Activated T-cell treated with anti-CD3 and anti-CD28 coated beads, Interleukin-2, amount 50 U/mL, for 4 hours (primary cell): ENCODE results near the gene IRF2BP1. TPM values are rescaled to one million over a fixed set of nuclear protein-coding genes. Genes with fewer than 3 reads are reported as not detected.
"Not testable (repeated sequence)": the region's sequence is repeated elsewhere in the genome, so short reads cannot be mapped to it uniquely, and the experiment has no call there.

Experiments used
- ATAC-seq, 2 donors: fragments of 200-7000 bp; cut with Tn5 transposase; one replicate each; pipeline ENCODE4 v1.10.0; 2021
- DNase-seq: peaks from one replicate; pipeline ENCODE4 v3.0.0-alpha.2; 2020
- H3K27me3 Mint-ChIP-seq: one replicate; pipeline ENCODE4 v1.8.0; 2021; ENCODE audit warnings: low read depth, mixed read lengths
- H3K36me3 Mint-ChIP-seq: one replicate; pipeline ENCODE4 v1.8.0; 2022; ENCODE audit warnings: mixed read lengths; ENCODE audit not compliant: insufficient read depth
- H3K4me1 Mint-ChIP-seq: one replicate; pipeline ENCODE4 v1.8.0; 2021; ENCODE audit warnings: low read depth, mixed read lengths
- H3K4me3 Mint-ChIP-seq: one replicate; pipeline ENCODE4 v1.8.0; 2021; ENCODE audit warnings: mild to moderate bottlenecking, moderate library complexity, mixed read lengths
- H3K9me3 Mint-ChIP-seq: one replicate; pipeline ENCODE4 v1.8.0; 2021; ENCODE audit warnings: mixed read lengths
- total RNA-seq, 3 donors: library from RNA; stranded (reverse); gene quantifications; one replicate each; pipeline ENCODE4 v1.2.1, GENCODE V29; 2021

IRF2BP1 gene
- total RNA-seq, 3 donors from 2014 or later, result 21.8 to 24.5 (median 22.2) TPM

GRCh38 chr19:45881082-45881908 is 4.6 kb downstream of the IRF2BP1 start:
- no peak overlapping the region for H3K4me3 Mint-ChIP-seq
- H3K36me3 Mint-ChIP-seq, result peaks cover 2% of the 10 kb centered on the region
- no peak for ATAC-seq
- no peaks in the 10 kb centered on the region for H3K9me3 Mint-ChIP-seq
- peaks cover 18% of the 10 kb centered on the region for H3K27me3 Mint-ChIP-seq
- peaks cover 33% of the 10 kb centered on the region for H3K4me1 Mint-ChIP-seq
- no peak for DNase-seq

GRCh38 chr19:45879971-45880370 is 6.0 kb downstream of the IRF2BP1 start:
- Mint-ChIP-seq H3K4me3 (peak overlapping the region; percentile 24), H3K27me3 (peaks cover 23% of the 10 kb centered on the region), H3K36me3 (peaks cover 2% of the 10 kb centered on the region), H3K9me3 (no peaks in the 10 kb centered on the region), H3K4me1 (peaks cover 33% of the 10 kb centered on the region)
- ATAC-seq (no peak), DNase-seq (no peak)

GRCh38 chr19:45879055-45879454 is 6.9 kb downstream of the IRF2BP1 start:
- no peaks in the 10 kb centered on the region for H3K9me3 Mint-ChIP-seq
- peaks cover 25% of the 10 kb centered on the region for H3K27me3 Mint-ChIP-seq
- DNase-seq, result no peak
- ATAC-seq, result no peak
- peaks cover 2% of the 10 kb centered on the region for H3K36me3 Mint-ChIP-seq
- peaks cover 30% of the 10 kb centered on the region for H3K4me1 Mint-ChIP-seq
- no peak overlapping the region for H3K4me3 Mint-ChIP-seq

GRCh38 chr19:45878043-45878794 is 7.7 kb downstream of the IRF2BP1 start:
- Mint-ChIP-seq H3K36me3 (peaks cover under 1% of the 10 kb centered on the region), H3K4me3 (no peak overlapping the region), H3K27me3 (peaks cover 25% of the 10 kb centered on the region), H3K9me3 (no peaks in the 10 kb centered on the region), H3K4me1 (peaks cover 23% of the 10 kb centered on the region)
- no peak for DNase-seq
- ATAC-seq, result peak; percentile 74 to 76

- H3K4me3 Mint-ChIP-seq, result peak overlapping the region; percentile 71
- H3K36me3 Mint-ChIP-seq, result no peaks in the 10 kb centered on the region
- ATAC-seq, result peak; percentile 26 to 35
- DNase-seq, result no peak
- peaks cover 15% of the 10 kb centered on the region for H3K4me1 Mint-ChIP-seq
- no peaks in the 10 kb centered on the region for H3K9me3 Mint-ChIP-seq
- H3K27me3 Mint-ChIP-seq, result peaks cover 25% of the 10 kb centered on the region
Observed at GRCh38 chr19:45876411-45877197, 9.3 kb downstream of the IRF2BP1 start.

- DNase-seq (no peak), ATAC-seq (peak; percentile 70 to 79)
- Mint-ChIP-seq H3K36me3 (no peaks in the 10 kb centered on the region), H3K27me3 (peaks cover 25% of the 10 kb centered on the region), H3K9me3 (no peaks in the 10 kb centered on the region), H3K4me3 (peak overlapping the region; percentile 71), H3K4me1 (peaks cover 13% of the 10 kb centered on the region)
Observed at GRCh38 chr19:45876161-45876410, 9.9 kb downstream of the IRF2BP1 start.

- Mint-ChIP-seq H3K4me1 (peaks cover 13% of the 10 kb centered on the region), H3K9me3 (no peaks in the 10 kb centered on the region), H3K4me3 (no peak overlapping the region), H3K27me3 (peaks cover 22% of the 10 kb centered on the region), H3K36me3 (no peaks in the 10 kb centered on the region)
- DNase-seq, result no peak
- ATAC-seq, result no peak
Observed at GRCh38 chr19:45874620-45874966, 11.3 kb downstream of the IRF2BP1 start.

GRCh38 chr19:45873219-45873772 is 12.6 kb downstream of the IRF2BP1 start:
- peaks cover 13% of the 10 kb centered on the region for H3K4me1 Mint-ChIP-seq
- H3K27me3 Mint-ChIP-seq, result peaks cover 17% of the 10 kb centered on the region
- no peaks in the 10 kb centered on the region for H3K9me3 Mint-ChIP-seq
- H3K4me3 Mint-ChIP-seq, result no peak overlapping the region
- DNase-seq (no peak), ATAC-seq (no peak)
- no peaks in the 10 kb centered on the region for H3K36me3 Mint-ChIP-seq

- ATAC-seq (no peak), DNase-seq (no peak)
- H3K4me3 Mint-ChIP-seq, result no peak overlapping the region
- peaks cover 8% of the 10 kb centered on the region for H3K4me1 Mint-ChIP-seq
- H3K36me3 Mint-ChIP-seq, result no peaks in the 10 kb centered on the region
- peaks cover 12% of the 10 kb centered on the region for H3K27me3 Mint-ChIP-seq
- H3K9me3 Mint-ChIP-seq, result no peaks in the 10 kb centered on the region
Observed at GRCh38 chr19:45872095-45872919, 13.6 kb downstream of the IRF2BP1 start.

GRCh38 chr19:45870798-45871197 is 15.1 kb downstream of the IRF2BP1 start:
- no peaks in the 10 kb centered on the region for H3K9me3 Mint-ChIP-seq
- peaks cover 4% of the 10 kb centered on the region for H3K27me3 Mint-ChIP-seq
- no peak overlapping the region for H3K4me3 Mint-ChIP-seq
- H3K36me3 Mint-ChIP-seq, result no peaks in the 10 kb centered on the region
- H3K4me1 Mint-ChIP-seq, result no peaks in the 10 kb centered on the region
- DNase-seq (no peak), ATAC-seq (no peak)

- Mint-ChIP-seq H3K4me1 (peaks cover 15% of the 10 kb centered on the region), H3K27me3 (peaks cover 17% of the 10 kb centered on the region)
- H3K36me3 Mint-ChIP-seq, H3K9me3 Mint-ChIP-seq, ATAC-seq, DNase-seq, H3K4me3 Mint-ChIP-seq: not testable (repeated sequence)
Observed at GRCh38 chr19:45867241-45867640, 18.7 kb downstream of the IRF2BP1 start.

- Mint-ChIP-seq H3K27me3 (peaks cover 17% of the 10 kb centered on the region), H3K4me3 (no peak overlapping the region), H3K9me3 (no peaks in the 10 kb centered on the region), H3K36me3 (no peaks in the 10 kb centered on the region), H3K4me1 (peaks cover 21% of the 10 kb centered on the region)
- DNase-seq, result no peak
- no peak for ATAC-seq
Observed at GRCh38 chr19:45866400-45867176, 19.4 kb downstream of the IRF2BP1 start.

- Mint-ChIP-seq H3K9me3 (no peaks in the 10 kb centered on the region), H3K4me3 (no peak overlapping the region), H3K36me3 (no peaks in the 10 kb centered on the region), H3K4me1 (peaks cover 24% of the 10 kb centered on the region), H3K27me3 (peaks cover 17% of the 10 kb centered on the region)
- ATAC-seq, result no peak
- no peak for DNase-seq
Observed at GRCh38 chr19:45865269-45865948, 20.5 kb downstream of the IRF2BP1 start.
